Measurements from ENCODE around the gene HDAC4. TPM values are rescaled to one million over a fixed set of nuclear protein-coding genes. Genes with fewer than 3 reads are reported as not detected.
A peak's percentile ranks its signal among the peaks of the same experiment; 100 is the strongest.

HDAC4 gene
- total RNA-seq, 4 donors from 2014 or later: 21.6 to 72.7 (median 35.2) TPM

GRCh38 chr2:239286901-239287300, 113.9 kb downstream of the HDAC4 start:
- H3K27ac ChIP-seq: peak overlapping the region in 3 of 4 donors; percentile 14 to 86 (median 70)
- DNase-seq: no peak
- H3K4me1 ChIP-seq: peaks cover 25 to 83% (median 64%) of the 10 kb centered on the region in 3 donors
- no peak for TF ChIP-seq POLR2A (IDR thresholded peaks at IDR 0.05)
- TF ChIP-seq CTCF (IDR thresholded peaks at IDR 0.05): no peak
- H3K4me3 ChIP-seq: no peak overlapping the region
- intact Hi-C loops (cut with DNase I): no loop called here
- 82 to 85% methylated on average over 10 of the region's 10 CpGs for WGBS, 2 donors
- H3K36me3 ChIP-seq: peaks cover 0 to 11% (median 0%) of the 10 kb centered on the region in 3 donors
- H3K9me3 ChIP-seq: no peaks in the 10 kb centered on the region
- no peaks in the 10 kb centered on the region for H3K27me3 ChIP-seq

DNA sequence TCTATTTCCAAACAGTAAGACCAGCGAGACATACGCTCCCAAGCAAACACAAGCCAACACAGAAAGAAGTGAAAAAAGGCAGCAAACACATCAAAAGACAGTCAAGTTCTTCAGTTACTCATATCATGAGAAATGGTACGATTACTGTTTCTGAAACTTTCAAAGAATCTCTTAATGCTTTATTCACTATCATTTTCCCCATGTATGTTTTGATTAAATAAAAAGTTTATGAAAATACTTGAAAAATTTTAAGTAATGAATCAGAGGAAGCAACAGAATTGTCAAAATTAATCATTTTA, 114.9 kb downstream of the HDAC4 start:
- H3K27ac ChIP-seq: peak overlapping the region in 2 of 4 donors; percentile 38 to 57
- peaks cover 0 to 11% (median 0%) of the 10 kb centered on the region in 3 donors for H3K36me3 ChIP-seq
- no peaks in the 10 kb centered on the region for H3K9me3 ChIP-seq
- H3K4me3 ChIP-seq: no peak overlapping the region
- TF ChIP-seq CTCF (IDR thresholded peaks at IDR 0.05) (no peak), POLR2A (IDR thresholded peaks at IDR 0.05) (no peak)
- no peak for DNase-seq
- H3K4me1 ChIP-seq: peaks cover 17 to 72% (median 54%) of the 10 kb centered on the region in 3 donors
- WGBS, 2 donors: 61 to 68% methylated on average over 3 of the region's 3 CpGs
- intact Hi-C loops (cut with DNase I): no loop called here
- H3K27me3 ChIP-seq: no peaks in the 10 kb centered on the region

DNA sequence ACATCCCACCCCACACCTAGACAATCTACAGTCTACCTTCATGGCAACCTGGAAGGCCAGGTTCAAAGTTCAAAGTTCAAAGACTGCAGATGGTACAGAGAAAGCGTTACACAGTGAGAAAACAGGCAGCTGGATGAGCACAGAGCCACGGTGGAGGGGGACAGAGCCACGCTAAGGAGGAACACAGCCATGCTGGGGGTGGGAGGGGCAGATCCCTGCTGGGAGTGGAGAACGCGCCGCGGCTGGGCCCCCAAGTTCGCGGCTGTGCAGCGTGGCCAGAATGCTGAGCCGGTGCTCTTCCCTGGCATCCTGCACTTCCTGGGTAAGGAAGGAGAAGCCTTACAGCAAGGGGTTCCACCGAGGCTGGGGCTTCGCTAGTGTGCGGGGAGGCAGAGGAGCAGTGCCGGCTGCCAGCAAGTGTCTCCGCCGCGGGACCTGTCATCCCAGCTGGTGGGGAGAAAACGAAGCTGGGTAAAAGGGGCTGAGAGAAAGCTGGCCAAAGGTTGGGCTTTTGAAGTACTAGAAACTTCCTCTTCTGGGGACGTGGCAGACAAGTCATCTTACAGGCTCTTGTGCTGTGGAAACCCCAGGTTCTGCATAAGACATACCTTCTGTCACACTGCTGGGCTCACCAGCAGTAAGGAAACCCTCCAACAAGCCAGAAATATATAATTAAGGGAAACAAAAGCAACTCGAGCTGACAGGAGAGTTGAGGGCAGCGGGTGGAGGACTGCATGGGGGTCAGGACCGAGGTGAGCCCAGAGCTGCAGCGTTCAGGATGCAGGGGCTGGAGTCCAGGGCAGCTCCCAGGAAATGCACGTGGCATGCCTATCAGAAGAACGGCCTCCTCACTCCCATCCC, 115.5 kb downstream of the HDAC4 start:
- H3K27ac ChIP-seq: peak overlapping the region; percentile 28 to 57 (median 41)
- peaks cover 0 to 11% (median 0%) of the 10 kb centered on the region in 3 donors for H3K36me3 ChIP-seq
- H3K27me3 ChIP-seq: no peaks in the 10 kb centered on the region
- H3K4me3 ChIP-seq: peak overlapping the region in 3 of 4 donors; percentile 16 to 51 (median 17)
- TF ChIP-seq POLR2A (IDR thresholded peaks at IDR 0.05): no peak
- no peak for TF ChIP-seq CTCF (IDR thresholded peaks at IDR 0.05)
- DNase-seq: no peak
- 56 to 59% methylated on average over 16 to 22 of the region's 26 CpGs for WGBS, 2 donors
- intact Hi-C loops (cut with DNase I): no loop called here
- peaks cover 20 to 70% (median 50%) of the 10 kb centered on the region in 3 donors for H3K4me1 ChIP-seq
- no peaks in the 10 kb centered on the region for H3K9me3 ChIP-seq

DNA sequence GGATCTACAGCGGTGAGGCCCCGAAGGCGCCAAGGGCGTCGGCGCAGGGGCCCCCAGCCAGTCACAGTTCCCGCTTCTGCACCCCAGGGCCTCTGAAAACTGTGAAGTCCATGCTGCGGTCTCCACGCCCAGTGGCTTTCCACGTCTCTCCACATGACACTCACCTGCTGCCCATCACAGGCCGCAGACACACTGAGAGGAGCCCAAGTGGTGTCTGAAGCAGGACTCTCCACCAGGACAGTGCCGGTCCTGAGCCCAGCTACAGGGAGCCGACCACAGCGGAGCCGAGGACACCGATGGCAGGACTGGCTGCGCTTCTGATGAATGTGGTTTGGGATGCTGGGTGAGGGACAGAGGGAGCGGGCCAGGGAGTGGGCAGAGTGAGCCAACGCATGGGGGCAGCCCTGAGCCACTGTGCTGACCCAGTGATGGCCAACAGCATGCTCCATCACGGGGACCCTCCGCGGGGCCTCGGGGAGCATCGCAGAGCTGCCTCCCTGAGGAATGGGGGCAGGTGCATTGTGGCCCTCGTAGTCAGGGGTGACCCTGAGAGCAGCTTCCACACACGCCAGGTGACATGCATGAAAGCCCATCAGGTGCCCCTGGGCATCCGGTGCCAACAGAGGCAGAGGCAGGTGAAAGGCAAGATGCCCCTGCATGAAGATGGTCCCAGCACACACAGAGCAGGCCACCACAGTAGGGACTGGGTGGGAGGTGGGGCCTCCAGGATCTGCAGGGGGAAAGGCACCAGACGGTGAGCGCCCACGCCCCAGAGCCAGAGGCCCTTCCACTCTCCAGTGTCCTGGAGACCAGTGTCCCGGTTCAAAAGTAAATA, 116.6 kb downstream of the HDAC4 start:
- no peak for DNase-seq
- no peak overlapping the region for H3K4me3 ChIP-seq
- no peaks in the 10 kb centered on the region for H3K27me3 ChIP-seq
- H3K9me3 ChIP-seq: no peaks in the 10 kb centered on the region
- H3K36me3 ChIP-seq: peaks cover 0 to 11% (median 0%) of the 10 kb centered on the region in 3 donors
- no peak for TF ChIP-seq CTCF (IDR thresholded peaks at IDR 0.05)
- TF ChIP-seq POLR2A (IDR thresholded peaks at IDR 0.05): no peak
- intact Hi-C loops (cut with DNase I): no loop called here
- peaks cover 31 to 70% (median 50%) of the 10 kb centered on the region in 3 donors for H3K4me1 ChIP-seq
- no peak overlapping the region for H3K27ac ChIP-seq
- WGBS, 2 donors: 74 to 88% methylated on average over 4 to 15 of the region's 31 CpGs
